HEK293 (cell line): ENCODE data around the gene JOSD1.

Experiments used
- CTCF ChIA-PET: fragments of 350-600 bp; formaldehyde crosslinking; extraction: SDS; loops from one replicate; lab custom pipeline; 2021; ENCODE audit warnings: antibody characterized with exemption; lab: Yijun Ruan, JAX
- POLR2A ChIA-PET: fragments of 300-600 bp; formaldehyde crosslinking; extraction: SDS; loops from one replicate; lab custom pipeline; 2020; ENCODE audit warnings: antibody characterized with exemption, inconsistent platforms; lab: Yijun Ruan, JAX
- H3K27ac ChIP-seq: fragments of 200-500 bp; sonication (Bioruptor generic); 2 replicates; pipeline ENCODE4 v1.5.1; 2014; ENCODE audit warnings: low read depth, low read length, control low read depth, inconsistent platforms; ENCODE audit errors: extremely low read depth
- H3K36me3 ChIP-seq, 2 experiments: fragments of 200-500 bp in 1 of 2; sonication (Bioruptor generic) in 1 of 2; 1 replicate in 1 of 2; 2 replicates in 1 of 2; pipeline ENCODE4 v1.5.1; 2014 to 2017; ENCODE audit warnings: inconsistent platforms in 2 of 2, low read length in 2 of 2; ENCODE audit not compliant: control insufficient read depth in 2 of 2, insufficient read depth in 1 of 2
- H3K4me1 ChIP-seq: fragments of 200-500 bp; sonication (Bioruptor generic); 2 replicates; pipeline ENCODE4 v1.5.1; 2014; ENCODE audit warnings: mild to moderate bottlenecking, low read length, inconsistent platforms; ENCODE audit not compliant: control insufficient read depth, insufficient read depth
- H3K4me3 ChIP-seq: 2 replicates; pipeline ENCODE4 v1.5.1; 2011; ENCODE audit warnings: low read depth, mild to moderate bottlenecking, control low read depth, low read length, moderate library complexity
- H3K9me3 ChIP-seq: fragments of 200-500 bp; sonication (Bioruptor generic); 2 replicates; pipeline ENCODE4 v1.5.1; 2014; ENCODE audit warnings: low read depth, low read length, inconsistent platforms; ENCODE audit not compliant: control insufficient read depth, insufficient read depth
- GLI4 ChIP-seq: fragments of 450-650 bp; formaldehyde crosslinking; IDR thresholded peaks from 2 replicates; pipeline ENCODE4 v1.5.1; 2016; ENCODE audit warnings: missing biosample characterization, missing genetic modification characterization
- HOXC10 ChIP-seq: sonication (generic); formaldehyde crosslinking; IDR thresholded peaks from 2 replicates; pipeline ENCODE4 v1.8.1; 2023; ENCODE audit warnings: mild to moderate bottlenecking, missing genetic modification reagents
- KLF1 ChIP-seq: fragments of 450-650 bp; formaldehyde crosslinking; IDR thresholded peaks from 2 replicates; pipeline ENCODE4 v1.5.1; 2016; ENCODE audit warnings: missing biosample characterization, missing genetic modification characterization
- KLF17 ChIP-seq: fragments of 450-650 bp; formaldehyde crosslinking; IDR thresholded peaks from 2 replicates; pipeline ENCODE4 v1.5.1; 2016; ENCODE audit warnings: missing biosample characterization, missing genetic modification characterization
- REST ChIP-seq: fragments of 450-650 bp; formaldehyde crosslinking; IDR thresholded peaks from 2 replicates; pipeline ENCODE4 v1.5.1; 2016; ENCODE audit warnings: missing biosample characterization, missing genetic modification characterization
- SP2 ChIP-seq: fragments of 450-650 bp; formaldehyde crosslinking; IDR thresholded peaks from 2 replicates; pipeline ENCODE4 v1.5.1; 2016; ENCODE audit warnings: missing biosample characterization, missing genetic modification characterization
- ZBTB20 ChIP-seq: fragments of 450-650 bp; formaldehyde crosslinking; IDR thresholded peaks from 2 replicates; pipeline ENCODE4 v1.5.1; 2016; ENCODE audit warnings: missing biosample characterization, missing genetic modification characterization
- ZBTB6 ChIP-seq: fragments of 450-650 bp; formaldehyde crosslinking; IDR thresholded peaks from 2 replicates; pipeline ENCODE4 v1.5.1; 2017; ENCODE audit warnings: missing biosample characterization, missing genetic modification characterization
- ZFP37 ChIP-seq: fragments of 450-650 bp; formaldehyde crosslinking; IDR thresholded peaks from 2 replicates; pipeline ENCODE4 v1.5.1; 2016; ENCODE audit warnings: missing biosample characterization, missing genetic modification characterization
- ZFP69B ChIP-seq: fragments of 450-650 bp; formaldehyde crosslinking; IDR thresholded peaks from 2 replicates; pipeline ENCODE4 v1.5.1; 2016; ENCODE audit warnings: missing biosample characterization, missing genetic modification characterization
- ZNF157 ChIP-seq: fragments of 450-650 bp; formaldehyde crosslinking; IDR thresholded peaks from 2 replicates; pipeline ENCODE4 v1.5.1; 2016; ENCODE audit warnings: missing biosample characterization, missing genetic modification characterization
- ZNF16 ChIP-seq: fragments of 450-650 bp; formaldehyde crosslinking; IDR thresholded peaks from 2 replicates; pipeline ENCODE4 v1.5.1; 2016; ENCODE audit warnings: low read depth, missing biosample characterization, missing genetic modification characterization
- ZNF324 ChIP-seq: fragments of 450-650 bp; formaldehyde crosslinking; IDR thresholded peaks from 2 replicates; pipeline ENCODE4 v1.5.1; 2016; ENCODE audit warnings: missing biosample characterization, missing genetic modification characterization
- ZNF449 ChIP-seq: fragments of 450-650 bp; formaldehyde crosslinking; IDR thresholded peaks from 2 replicates; pipeline ENCODE4 v1.5.1; 2017; ENCODE audit warnings: missing biosample characterization, mild to moderate bottlenecking, missing genetic modification characterization, moderate library complexity
- ZNF529 ChIP-seq: fragments of 450-650 bp; formaldehyde crosslinking; IDR thresholded peaks from 2 replicates; pipeline ENCODE4 v1.5.1; 2017; ENCODE audit warnings: missing genetic modification characterization, missing biosample characterization; ENCODE audit not compliant: insufficient replicate concordance
- ZNF558 ChIP-seq: fragments of 450-650 bp; formaldehyde crosslinking; IDR thresholded peaks from 2 replicates; pipeline ENCODE4 v1.5.1; 2016; ENCODE audit warnings: missing biosample characterization, missing genetic modification characterization
- ZNF561 ChIP-seq: fragments of 450-650 bp; IDR thresholded peaks from 2 replicates; pipeline ENCODE4 v1.5.1; 2018; ENCODE audit warnings: missing biosample characterization, missing genetic modification characterization, borderline replicate concordance
- ZNF645 ChIP-seq: fragments of 450-650 bp; formaldehyde crosslinking; IDR thresholded peaks from 2 replicates; pipeline ENCODE4; 2016; ENCODE audit warnings: missing biosample characterization, missing genetic modification characterization
- ZNF704 ChIP-seq: fragments of 450-650 bp; formaldehyde crosslinking; IDR thresholded peaks from 2 replicates; pipeline ENCODE4 v1.5.1; 2016; ENCODE audit warnings: missing biosample characterization, missing genetic modification characterization
- ZNF707 ChIP-seq: fragments of 450-650 bp; formaldehyde crosslinking; IDR thresholded peaks from 2 replicates; pipeline ENCODE4 v1.5.1; 2016; ENCODE audit warnings: missing biosample characterization, missing genetic modification characterization
- ZNF837 ChIP-seq: fragments of 450-650 bp; formaldehyde crosslinking; IDR thresholded peaks from 2 replicates; pipeline ENCODE4 v1.5.1; 2016; ENCODE audit warnings: missing biosample characterization, missing genetic modification characterization

Gene JOSD1

GRCh38 chr22:38689651-38690050 lies 11.1 kb downstream of the JOSD1 start:
- no peak overlapping the region for H3K4me3 ChIP-seq
- no peaks in the 10 kb centered on the region for H3K9me3 ChIP-seq
- no peak for TF ChIP-seq ZNF558 (tag by site-specific recombination)
- TF ChIP-seq ZNF837 (tag by site-specific recombination) = no peak
- TF ChIP-seq ZNF561 (tag by site-specific recombination) = no peak
- TF ChIP-seq ZNF707 (tag by site-specific recombination) = no peak
- no peak for TF ChIP-seq ZNF324 (tag by site-specific recombination)
- TF ChIP-seq GLI4 (tag by site-specific recombination) = no peak
- TF ChIP-seq ZNF645 (tag by site-specific recombination) = no peak
- TF ChIP-seq ZNF16 = no peak
- no peak for TF ChIP-seq KLF17 (tag by site-specific recombination)
- TF ChIP-seq ZNF449 (tag by site-specific recombination) = no peak
- TF ChIP-seq ZBTB20 (tag by site-specific recombination) = no peak
- TF ChIP-seq ZFP37 = no peak
- POLR2A ChIA-PET = interaction anchor here (0.7 to 2.6 kb wide), 4 partner anchors 9 to 459 kb away, joined by 3 to 10 read pairs (median 4); no protein-coding TSS in a partner anchor
- H3K4me1 ChIP-seq = no peaks in the 10 kb centered on the region
- CTCF ChIA-PET = interaction anchor here (0.7 to 1.5 kb wide), 2 partner anchors 10 to 1148 kb away, joined by 3 read pairs; no protein-coding TSS in a partner anchor
- H3K27ac ChIP-seq = no peak overlapping the region
- H3K36me3 ChIP-seq = peaks cover 43 to 85% of the 10 kb centered on the region in 2 experiments

GRCh38 chr22:38685761-38686160 lies 15.0 kb downstream of the JOSD1 start:
- Histone ChIP-seq H3K36me3 (peaks cover 42 to 80% of the 10 kb centered on the region in 2 experiments), H3K4me3 (no peak overlapping the region), H3K9me3 (no peaks in the 10 kb centered on the region), H3K27ac (no peak overlapping the region), H3K4me1 (no peaks in the 10 kb centered on the region)
- ChIA-PET POLR2A (interaction anchor here (0.5 to 1.0 kb wide), 3 partner anchors 11 to 486 kb away, joined by 3 to 5 read pairs (median 3); no protein-coding TSS in a partner anchor), CTCF (no interaction called here)
- no peak for TF ChIP-seq HOXC10 (CRISPR knock-in tag)
- no peak for TF ChIP-seq KLF1 (tag by site-specific recombination)
- TF ChIP-seq REST (tag by site-specific recombination) = no peak
- no peak for TF ChIP-seq SP2 (tag by site-specific recombination)
- TF ChIP-seq ZNF157 (tag by site-specific recombination) = no peak
- TF ChIP-seq ZBTB6 (tag by site-specific recombination) = no peak
- no peak for TF ChIP-seq ZNF529 (tag by site-specific recombination)
- no peak for TF ChIP-seq ZFP69B (tag by site-specific recombination)
- TF ChIP-seq GLI4 (tag by site-specific recombination) = no peak
- no peak for TF ChIP-seq ZNF704 (tag by site-specific recombination)
